DMS 273 (cell line): ENCODE results near the gene TRIM25.

Experiments
- DNase-seq: peaks from one replicate; lab custom pipeline; 2025; ENCODE audit not compliant: unreplicated experiment; lab: John Stamatoyannopoulos, UW

TRIM25 gene

DNA sequence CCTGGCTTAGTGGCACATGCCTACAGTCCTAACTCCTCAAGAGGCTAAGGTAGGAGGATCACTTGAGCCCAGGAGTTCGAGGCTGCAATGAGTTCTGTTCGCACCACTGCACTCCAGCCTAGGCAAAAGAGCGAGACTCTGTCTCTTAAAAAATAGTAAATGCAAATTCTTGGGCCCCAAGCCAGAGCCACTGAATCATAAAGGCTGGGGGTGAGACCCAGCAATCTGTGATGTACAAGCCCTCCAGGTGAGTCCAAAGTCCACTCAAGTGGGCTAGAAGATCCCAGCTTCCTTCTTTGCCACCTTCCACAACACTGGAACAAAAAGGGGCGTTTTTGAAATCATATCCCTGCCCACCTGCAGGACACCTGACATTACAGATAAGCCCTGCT lies 16.9 kb downstream of the TRIM25 start:
- no peak for DNase-seq

- DNase-seq, result no peak
Observed at GRCh38 chr17:56896217-56896967, 17.5 kb downstream of the TRIM25 start.

GRCh38 chr17:56894859-56895455 lies 18.9 kb downstream of the TRIM25 start:
- no peak for DNase-seq

GRCh38 chr17:56893503-56893902 lies 20.3 kb downstream of the TRIM25 start:
- no peak for DNase-seq

GRCh38 chr17:56892333-56892732 lies 21.5 kb downstream of the TRIM25 start:
- no peak for DNase-seq

DNA sequence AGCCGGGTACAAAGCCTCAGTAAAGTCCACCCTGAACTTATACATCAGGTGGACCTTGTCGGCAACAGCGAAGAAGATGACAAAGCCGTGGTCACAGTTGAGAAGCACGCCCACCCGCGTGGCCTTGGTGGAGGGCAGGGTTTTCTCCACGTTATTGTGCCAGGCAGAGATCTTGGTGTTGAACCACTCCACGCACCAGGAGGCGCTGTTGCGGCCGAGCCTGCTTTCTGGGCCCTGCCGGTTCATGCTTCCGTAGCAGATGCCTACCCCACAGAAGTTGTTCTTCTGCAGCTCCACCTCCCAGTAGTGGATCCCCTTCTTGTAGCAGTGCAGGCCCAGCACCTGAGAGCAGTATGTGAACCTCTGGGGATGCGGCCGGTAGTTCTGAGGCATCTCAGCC lies 22.1 kb downstream of the TRIM25 start:
- no peak for DNase-seq

GRCh38 chr17:56890906-56891674 lies 22.8 kb downstream of the TRIM25 start:
- DNase-seq, result no peak

- no peak for DNase-seq
Observed at GRCh38 chr17:56890390-56890789, 23.5 kb downstream of the TRIM25 start.

DNA sequence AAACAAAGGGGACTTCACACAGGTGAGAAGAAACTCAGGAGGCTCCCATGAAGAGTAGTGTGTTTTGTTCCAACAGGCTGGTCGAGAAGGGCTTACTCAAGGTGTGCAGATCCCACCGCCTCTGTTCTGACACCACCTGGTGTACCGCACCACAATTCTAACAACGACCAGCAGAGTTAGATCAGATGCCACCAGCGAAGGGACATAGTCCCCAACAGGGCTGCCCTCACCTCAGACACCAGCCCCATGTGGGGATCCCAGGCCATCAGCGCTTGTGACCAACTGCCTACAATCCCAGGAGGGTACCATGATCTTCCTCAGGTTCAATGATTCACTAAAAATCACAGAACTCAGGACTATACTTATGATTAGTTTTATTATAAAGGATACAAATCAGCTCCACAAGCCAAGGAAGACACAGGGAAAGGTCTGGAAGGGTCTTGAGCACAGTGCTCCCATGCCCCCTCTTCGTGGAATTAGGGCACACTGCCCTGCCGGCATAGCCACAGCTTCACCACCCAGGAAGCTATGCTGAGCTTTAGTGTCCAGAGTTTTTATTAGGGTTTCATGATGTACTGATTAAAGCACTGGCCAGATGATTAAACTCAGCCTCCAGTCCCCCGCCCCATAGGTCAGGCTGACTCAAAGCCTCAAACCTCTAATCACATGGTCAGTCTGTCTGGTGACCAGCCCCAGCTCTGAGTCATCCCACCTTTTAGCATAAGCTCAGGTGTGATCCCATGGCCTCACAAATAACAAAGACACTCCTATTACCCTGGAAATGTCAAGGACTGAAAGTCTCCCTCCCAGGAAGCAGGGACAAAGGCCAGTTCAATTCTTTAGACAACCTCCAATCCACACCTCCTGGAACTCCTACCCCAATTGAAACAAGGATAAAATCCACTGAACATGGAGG lies 26.0 kb downstream of the TRIM25 start:
- no peak for DNase-seq

GRCh38 chr17:56887105-56887504 lies 26.7 kb downstream of the TRIM25 start:
- DNase-seq, result no peak

GRCh38 chr17:56886288-56886731 lies 27.5 kb downstream of the TRIM25 start:
- DNase-seq, result no peak

DNA sequence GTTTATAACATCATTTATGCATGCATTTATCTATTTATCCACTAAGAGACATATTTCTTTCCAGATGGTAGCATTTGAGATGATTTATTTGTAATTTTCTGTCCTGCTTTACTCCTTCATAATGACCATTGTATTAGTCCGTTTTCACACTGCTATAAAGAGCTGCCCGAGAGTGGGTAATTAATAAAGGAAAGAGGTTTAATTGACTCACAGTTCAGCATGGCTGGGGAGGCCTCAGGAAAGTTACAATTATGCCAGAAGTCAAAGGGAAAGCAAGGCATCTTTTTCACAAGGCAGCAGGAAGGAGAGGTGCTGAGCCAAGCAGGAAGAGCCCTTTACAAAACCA lies 28.6 kb downstream of the TRIM25 start:
- no peak for DNase-seq

DNA sequence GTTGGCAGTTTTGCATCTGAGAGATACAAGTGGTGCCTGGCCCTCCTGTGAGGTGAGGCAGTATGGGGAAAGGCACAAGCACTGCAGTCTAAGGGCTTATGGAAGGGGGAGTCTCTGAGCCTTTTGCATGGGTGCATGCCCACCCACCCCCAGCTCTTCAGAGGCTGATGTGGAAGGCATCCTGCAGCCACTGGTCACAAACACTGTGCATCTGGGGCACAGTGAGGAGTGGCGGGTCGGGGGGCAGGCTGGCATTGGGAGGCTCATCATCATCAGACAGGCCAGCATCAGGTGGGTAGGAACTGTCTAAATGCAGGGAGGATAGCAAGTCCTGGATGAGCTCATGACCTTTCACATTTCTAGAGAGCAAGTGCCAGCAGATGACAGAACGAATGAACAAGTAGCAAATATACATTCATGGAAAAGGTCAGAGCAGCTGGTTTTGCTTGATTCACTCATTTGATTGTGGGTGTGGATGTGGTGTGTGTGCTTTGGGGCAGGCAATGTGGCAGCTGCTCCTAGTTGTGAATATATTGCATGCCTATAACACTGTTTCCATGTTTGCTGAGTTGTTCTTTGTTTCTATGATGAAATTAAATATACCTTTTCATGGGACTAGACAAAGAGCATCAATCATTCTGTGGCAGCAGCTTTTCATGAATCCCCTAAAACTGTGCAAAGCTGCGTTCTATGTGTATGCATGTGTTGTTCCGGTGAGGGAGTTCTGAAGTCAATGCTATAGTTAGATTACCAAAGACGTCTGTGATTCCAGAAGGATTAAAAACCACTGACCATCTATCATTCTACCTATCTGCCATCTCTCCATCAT lies 29.2 kb downstream of the TRIM25 start:
- no peak for DNase-seq

GRCh38 chr17:56883616-56884015 lies 30.2 kb downstream of the TRIM25 start:
- DNase-seq, result no peak

GRCh38 chr17:56881685-56882295 lies 32.1 kb downstream of the TRIM25 start:
- no peak for DNase-seq

- no peak for DNase-seq
Observed at GRCh38 chr17:56880571-56880970, 33.3 kb downstream of the TRIM25 start.

- no peak for DNase-seq
Observed at GRCh38 chr17:56880133-56880532, 33.7 kb downstream of the TRIM25 start.

DNA sequence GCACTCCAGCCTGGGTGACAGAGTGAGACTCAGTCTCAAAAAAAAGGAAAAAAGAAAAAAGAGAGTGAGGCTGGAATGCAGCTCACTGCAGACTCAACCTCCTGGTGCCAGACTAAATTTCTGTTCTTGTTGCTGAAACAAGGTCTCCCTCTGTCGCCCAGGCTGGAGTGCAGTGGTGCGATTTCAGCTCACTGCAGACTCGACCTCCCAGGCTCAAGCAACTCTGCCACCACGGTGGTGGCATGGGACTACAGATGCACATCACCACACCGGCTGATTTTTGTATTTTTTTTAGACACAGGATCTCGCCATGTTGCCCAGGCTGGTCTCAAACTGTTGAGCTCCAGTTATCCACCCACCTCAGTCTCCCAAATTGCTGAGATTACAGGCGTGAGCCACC lies 34.6 kb downstream of the TRIM25 start:
- no peak for DNase-seq

- DNase-seq, result no peak
Observed at GRCh38 chr17:56876766-56877179, 37.1 kb downstream of the TRIM25 start.
